LNCAP (cell line): ENCODE measurements around the gene GAREM1.

ENCODE experiments used
- TF ChIP-seq, protein P1 (sequence below): fragments of 450-650 bp; IDR thresholded peaks from 2 replicates; pipeline ENCODE4 v1.5.1; 2017; ENCODE audit warnings: mild to moderate bottlenecking

GAREM1 gene

DNA sequence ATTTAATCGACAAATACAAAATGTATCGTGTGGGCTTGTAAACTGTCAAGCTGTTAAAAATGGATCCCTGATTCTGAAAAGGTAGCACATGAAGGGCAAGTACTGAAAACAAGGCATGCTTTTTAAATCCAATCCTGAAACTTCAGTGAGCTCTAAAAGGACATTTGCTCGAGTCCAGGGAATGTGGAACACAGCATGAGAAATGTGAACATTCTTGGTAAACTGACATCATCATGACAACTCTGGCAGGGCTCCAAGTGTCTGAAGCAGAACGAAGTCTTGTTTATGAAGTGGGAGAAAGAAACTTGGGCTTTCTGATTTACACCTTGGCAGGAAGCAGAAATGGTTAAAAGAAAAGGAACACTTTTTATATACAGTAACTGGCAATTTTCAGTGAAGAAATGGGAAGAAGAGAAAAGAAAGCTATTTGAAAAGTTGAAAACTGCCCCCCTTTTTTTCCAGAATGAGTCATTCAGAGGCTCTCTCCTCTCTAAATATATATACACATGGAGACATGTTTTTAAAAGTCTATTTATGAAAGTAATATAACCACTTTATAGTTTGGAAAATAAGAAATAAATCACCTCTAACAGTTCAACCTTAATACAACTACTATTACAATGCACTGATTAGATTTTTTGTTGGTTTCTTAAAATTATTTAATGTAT is 120.8 kb downstream of the GAREM1 start:
- TF ChIP-seq, protein P1, sequence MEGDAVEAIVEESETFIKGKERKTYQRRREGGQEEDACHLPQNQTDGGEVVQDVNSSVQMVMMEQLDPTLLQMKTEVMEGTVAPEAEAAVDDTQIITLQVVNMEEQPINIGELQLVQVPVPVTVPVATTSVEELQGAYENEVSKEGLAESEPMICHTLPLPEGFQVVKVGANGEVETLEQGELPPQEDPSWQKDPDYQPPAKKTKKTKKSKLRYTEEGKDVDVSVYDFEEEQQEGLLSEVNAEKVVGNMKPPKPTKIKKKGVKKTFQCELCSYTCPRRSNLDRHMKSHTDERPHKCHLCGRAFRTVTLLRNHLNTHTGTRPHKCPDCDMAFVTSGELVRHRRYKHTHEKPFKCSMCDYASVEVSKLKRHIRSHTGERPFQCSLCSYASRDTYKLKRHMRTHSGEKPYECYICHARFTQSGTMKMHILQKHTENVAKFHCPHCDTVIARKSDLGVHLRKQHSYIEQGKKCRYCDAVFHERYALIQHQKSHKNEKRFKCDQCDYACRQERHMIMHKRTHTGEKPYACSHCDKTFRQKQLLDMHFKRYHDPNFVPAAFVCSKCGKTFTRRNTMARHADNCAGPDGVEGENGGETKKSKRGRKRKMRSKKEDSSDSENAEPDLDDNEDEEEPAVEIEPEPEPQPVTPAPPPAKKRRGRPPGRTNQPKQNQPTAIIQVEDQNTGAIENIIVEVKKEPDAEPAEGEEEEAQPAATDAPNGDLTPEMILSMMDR: no peak

DNA sequence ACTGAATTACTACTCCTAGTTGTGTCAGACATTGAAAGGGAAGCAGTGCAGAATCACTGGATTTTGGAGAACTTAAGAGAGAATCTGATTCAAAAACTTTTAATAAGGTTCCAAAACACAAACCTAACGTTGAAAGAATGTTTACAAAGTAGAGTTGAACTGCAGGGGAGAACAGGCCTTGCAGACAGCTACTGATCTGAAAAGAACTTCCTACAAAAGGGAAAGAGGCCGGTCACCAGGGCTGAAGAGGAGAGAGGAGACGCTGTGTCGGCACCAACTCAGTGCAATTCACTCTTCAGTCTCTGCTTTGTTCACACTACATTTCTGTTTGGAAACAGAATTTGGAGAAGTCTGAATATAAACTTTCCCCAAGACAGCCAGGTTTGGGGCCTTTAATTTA is 124.0 kb downstream of the GAREM1 start:
- TF ChIP-seq, protein P1: no peak

DNA sequence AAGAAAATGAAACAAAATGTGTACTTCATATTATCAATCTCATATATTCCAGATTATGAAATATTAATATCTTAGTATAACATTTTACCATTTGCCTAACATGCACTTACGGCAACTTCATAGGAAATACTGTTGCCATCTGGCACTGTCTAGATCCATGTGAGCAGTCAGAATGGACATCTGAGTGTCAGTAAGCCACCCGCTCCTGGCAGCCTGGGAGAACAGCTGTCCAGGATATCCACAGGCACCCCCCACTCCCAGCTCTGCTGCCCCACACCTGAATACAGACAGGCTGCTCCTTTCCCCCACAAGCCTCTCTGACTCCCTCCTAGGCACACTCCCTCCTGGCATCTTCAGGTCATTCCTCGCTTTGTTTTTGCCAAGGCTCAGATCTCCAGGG is 127.0 kb downstream of the GAREM1 start:
- TF ChIP-seq, protein P1: no peak

DNA sequence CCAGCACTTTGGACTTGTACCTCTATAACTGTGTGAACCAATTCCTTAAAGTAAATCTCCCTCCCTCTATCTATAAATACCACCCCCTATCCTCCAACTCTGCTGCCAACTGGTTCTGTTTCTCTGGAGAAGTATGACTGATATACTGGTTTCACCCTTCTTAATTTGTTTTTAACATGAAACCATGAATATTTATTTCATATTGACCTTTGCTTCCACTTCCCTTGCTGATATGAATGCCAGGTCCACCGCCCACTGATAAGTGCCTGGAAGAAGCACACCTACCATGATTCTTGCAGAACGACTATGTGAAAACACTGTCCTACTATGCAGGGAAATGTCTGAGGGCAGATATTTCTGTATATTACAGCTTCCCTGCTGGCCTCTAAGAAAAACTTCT is 131.6 kb downstream of the GAREM1 start:
- TF ChIP-seq, protein P1: no peak

DNA sequence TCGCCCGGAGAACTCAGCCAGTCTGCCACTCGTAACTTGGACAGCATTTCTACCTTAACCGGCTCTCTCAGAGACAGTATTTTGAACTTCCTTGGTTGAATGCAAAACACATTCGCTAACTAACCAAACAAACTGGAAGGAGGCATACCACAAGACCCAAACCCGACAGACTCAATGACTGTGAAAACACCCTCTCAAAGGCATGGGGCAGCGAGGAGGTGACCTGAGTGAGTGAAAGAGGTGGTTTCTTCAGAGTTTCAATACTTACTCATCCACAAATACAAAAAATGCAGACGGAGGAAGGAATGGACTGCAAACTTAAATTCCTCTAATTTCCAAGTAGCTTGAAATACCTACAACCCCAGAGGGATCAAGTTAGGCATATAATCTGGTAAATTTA is 132.9 kb downstream of the GAREM1 start:
- TF ChIP-seq, protein P1: no peak

DNA sequence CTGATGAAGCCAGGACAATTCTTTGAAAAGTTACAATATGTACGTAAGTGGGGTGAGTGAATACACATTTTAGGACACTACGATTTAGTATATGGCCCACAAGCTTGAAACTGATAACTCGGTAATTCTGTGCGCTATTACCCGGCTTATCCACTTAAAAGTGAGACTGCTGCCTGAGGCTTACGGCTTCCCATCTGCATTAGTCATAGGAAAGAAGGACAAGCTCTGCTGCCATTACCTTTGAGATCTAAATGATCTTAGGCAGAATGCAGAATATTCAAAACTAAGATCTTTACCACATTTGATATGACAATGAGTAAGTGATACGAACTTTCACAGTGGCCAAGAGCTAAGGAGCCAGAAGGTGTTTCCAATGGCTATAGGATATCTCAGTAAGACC is 133.3 kb downstream of the GAREM1 start:
- TF ChIP-seq, protein P1: no peak

DNA sequence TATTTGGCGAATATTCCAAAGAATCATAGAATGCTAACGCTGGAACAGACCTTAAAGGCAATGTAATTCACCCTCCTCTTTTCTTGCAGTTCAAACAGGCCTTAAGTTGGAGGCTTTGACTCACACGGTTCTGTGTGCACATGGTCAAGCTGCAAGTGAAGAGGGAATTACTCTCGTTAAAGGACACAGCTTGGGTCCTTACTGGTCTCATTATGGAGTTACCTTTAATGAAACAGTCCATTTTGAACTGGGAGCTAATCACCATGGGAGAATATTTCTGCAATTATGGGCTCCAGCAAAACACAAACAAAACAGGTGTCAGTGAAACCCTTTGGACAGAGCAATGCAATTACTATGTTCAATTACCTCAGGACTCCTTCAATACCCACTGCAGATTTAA is 135.5 kb downstream of the GAREM1 start:
- TF ChIP-seq, protein P1: no peak

DNA sequence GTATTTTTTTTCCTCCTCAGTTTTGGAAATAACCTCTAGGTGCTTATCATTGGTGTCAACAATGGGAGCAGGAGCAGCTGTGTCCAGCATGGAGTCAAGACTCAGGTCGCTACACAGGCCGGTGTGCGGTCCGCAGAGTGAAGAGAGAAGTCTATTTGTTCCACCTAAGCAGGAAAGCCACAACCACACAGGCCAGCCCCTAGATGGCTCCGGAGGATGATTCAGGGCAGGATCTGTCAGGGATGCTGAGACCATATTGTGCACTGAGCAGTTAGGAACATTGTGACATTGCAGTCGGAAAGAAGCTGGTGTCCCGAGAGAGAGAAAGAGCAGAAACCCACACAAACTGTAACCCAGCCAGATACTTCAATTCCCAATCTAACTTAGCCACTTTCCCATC is 136.9 kb downstream of the GAREM1 start:
- TF ChIP-seq, protein P1: no peak
